HepG2 (cell line): ENCODE data around the gene TFEC.

Experiments used
- AGO1 ChIP-seq: fragments of 200-400 bp; formaldehyde crosslinking; IDR thresholded peaks from 2 replicates; pipeline ENCODE4 v1.6.1; 2017; ENCODE audit warnings: mild to moderate bottlenecking, low read depth, low read length, moderate library complexity; ENCODE audit not compliant: poor library complexity, severe bottlenecking
- MYC ChIP-seq: sonication (generic); formaldehyde crosslinking; IDR thresholded peaks from 2 replicates; pipeline ENCODE4 v1.9.0; 2021; ENCODE audit warnings: missing genetic modification reagents, borderline replicate concordance
- NFE2L1 ChIP-seq: sonication (generic); formaldehyde crosslinking; IDR thresholded peaks from 2 replicates; pipeline ENCODE4 v1.4.0; 2020; ENCODE audit warnings: missing genetic modification reagents, mild to moderate bottlenecking, borderline replicate concordance
- NR2C2 ChIP-seq: sonication (generic); formaldehyde crosslinking; IDR thresholded peaks from 2 replicates; pipeline ENCODE4 v1.4.0; 2020; ENCODE audit warnings: missing genetic modification reagents, mild to moderate bottlenecking, moderate library complexity, borderline replicate concordance
- PAWR ChIP-seq: sonication (generic); formaldehyde crosslinking; IDR thresholded peaks from 2 replicates; pipeline ENCODE4 v1.4.0; 2020; ENCODE audit warnings: missing genetic modification reagents, mild to moderate bottlenecking, borderline replicate concordance
- PHF21A ChIP-seq: sonication (generic); formaldehyde crosslinking; IDR thresholded peaks from 2 replicates; pipeline ENCODE4 v1.5.0; 2020; ENCODE audit warnings: mild to moderate bottlenecking, missing genetic modification reagents
- POLR2A ChIP-seq, 2 experiments: IDR thresholded peaks; 2 replicates each; pipeline ENCODE4 v1.6.1; 2011; ENCODE audit warnings: low read depth in 2 of 2, low read length in 2 of 2, mild to moderate bottlenecking in 1 of 2, moderate library complexity in 1 of 2; ENCODE audit not compliant: insufficient read depth in 1 of 2
- TCF7 ChIP-seq: sonication (generic); IDR thresholded peaks from 2 replicates; pipeline ENCODE4 v1.6.1; 2016; ENCODE audit warnings: antibody characterized with exemption, low read depth
- ZFP82 ChIP-seq: sonication (generic); formaldehyde crosslinking; IDR thresholded peaks from 2 replicates; pipeline ENCODE4 v1.5.1; 2020; ENCODE audit warnings: mild to moderate bottlenecking, missing genetic modification reagents, borderline replicate concordance
- ZSCAN29 ChIP-seq: sonication (generic); formaldehyde crosslinking; conservative IDR thresholded peaks from 2 replicates; pipeline ENCODE4 v1.4.0; 2020; ENCODE audit warnings: mild to moderate bottlenecking, missing genetic modification reagents
- TF ChIP-seq, protein P1 (sequence below): sonication (generic); formaldehyde crosslinking; IDR thresholded peaks from 2 replicates; pipeline ENCODE4 v1.4.0; 2020; ENCODE audit warnings: missing genetic modification reagents, borderline replicate concordance
- TF ChIP-seq, protein P2 (sequence below): sonication (generic); formaldehyde crosslinking; IDR thresholded peaks from 2 replicates; pipeline ENCODE4 v1.5.0; 2020; ENCODE audit warnings: mild to moderate bottlenecking, missing genetic modification reagents, moderate library complexity
- TF ChIP-seq, protein P3 (sequence below): sonication (generic); formaldehyde crosslinking; IDR thresholded peaks from 2 replicates; pipeline ENCODE4 v1.9.0; 2021; ENCODE audit warnings: missing genetic modification reagents, borderline replicate concordance

DNA sequence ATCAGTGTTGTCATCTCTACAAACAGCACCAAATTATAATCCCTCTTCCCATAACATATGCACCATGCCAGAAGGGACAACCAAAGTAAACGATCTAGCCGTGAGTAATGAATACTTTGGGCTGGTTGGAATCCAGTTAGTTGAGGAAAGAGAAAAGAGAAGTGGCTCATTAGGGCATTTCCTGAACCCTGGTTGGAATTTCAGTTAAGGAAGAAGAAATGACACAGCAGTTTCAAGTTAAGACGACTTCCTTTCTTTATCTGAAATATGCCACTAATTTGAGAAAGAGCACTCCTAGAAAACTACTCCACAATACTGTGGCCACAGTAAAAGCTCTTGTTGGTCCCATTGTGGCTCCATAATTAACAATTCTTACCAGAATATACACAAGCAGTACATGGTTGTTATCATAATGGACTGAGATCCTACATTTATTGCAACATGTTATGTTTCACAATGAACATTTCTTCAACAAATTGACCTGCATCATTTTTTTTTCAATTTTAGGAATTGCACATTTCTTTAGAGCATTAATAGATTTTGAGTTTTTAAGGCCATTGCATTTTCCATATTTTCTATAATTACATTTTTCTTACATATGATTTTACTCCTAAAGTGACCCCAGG, at the start of gene TFEC:
- no peak for TF ChIP-seq ZSCAN29 (CRISPR knock-in tag)
- no peak for TF ChIP-seq PAWR (CRISPR knock-in tag)
- TF ChIP-seq, protein P1, sequence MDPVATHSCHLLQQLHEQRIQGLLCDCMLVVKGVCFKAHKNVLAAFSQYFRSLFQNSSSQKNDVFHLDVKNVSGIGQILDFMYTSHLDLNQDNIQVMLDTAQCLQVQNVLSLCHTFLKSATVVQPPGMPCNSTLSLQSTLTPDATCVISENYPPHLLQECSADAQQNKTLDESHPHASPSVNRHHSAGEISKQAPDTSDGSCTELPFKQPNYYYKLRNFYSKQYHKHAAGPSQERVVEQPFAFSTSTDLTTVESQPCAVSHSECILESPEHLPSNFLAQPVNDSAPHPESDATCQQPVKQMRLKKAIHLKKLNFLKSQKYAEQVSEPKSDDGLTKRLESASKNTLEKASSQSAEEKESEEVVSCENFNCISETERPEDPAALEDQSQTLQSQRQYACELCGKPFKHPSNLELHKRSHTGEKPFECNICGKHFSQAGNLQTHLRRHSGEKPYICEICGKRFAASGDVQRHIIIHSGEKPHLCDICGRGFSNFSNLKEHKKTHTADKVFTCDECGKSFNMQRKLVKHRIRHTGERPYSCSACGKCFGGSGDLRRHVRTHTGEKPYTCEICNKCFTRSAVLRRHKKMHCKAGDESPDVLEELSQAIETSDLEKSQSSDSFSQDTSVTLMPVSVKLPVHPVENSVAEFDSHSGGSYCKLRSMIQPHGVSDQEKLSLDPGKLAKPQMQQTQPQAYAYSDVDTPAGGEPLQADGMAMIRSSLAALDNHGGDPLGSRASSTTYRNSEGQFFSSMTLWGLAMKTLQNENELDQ: no peak
- TF ChIP-seq TCF7: no peak
- TF ChIP-seq PHF21A (CRISPR knock-in tag): no peak
- TF ChIP-seq MYC (CRISPR knock-in tag): no peak
- TF ChIP-seq, protein P2, sequence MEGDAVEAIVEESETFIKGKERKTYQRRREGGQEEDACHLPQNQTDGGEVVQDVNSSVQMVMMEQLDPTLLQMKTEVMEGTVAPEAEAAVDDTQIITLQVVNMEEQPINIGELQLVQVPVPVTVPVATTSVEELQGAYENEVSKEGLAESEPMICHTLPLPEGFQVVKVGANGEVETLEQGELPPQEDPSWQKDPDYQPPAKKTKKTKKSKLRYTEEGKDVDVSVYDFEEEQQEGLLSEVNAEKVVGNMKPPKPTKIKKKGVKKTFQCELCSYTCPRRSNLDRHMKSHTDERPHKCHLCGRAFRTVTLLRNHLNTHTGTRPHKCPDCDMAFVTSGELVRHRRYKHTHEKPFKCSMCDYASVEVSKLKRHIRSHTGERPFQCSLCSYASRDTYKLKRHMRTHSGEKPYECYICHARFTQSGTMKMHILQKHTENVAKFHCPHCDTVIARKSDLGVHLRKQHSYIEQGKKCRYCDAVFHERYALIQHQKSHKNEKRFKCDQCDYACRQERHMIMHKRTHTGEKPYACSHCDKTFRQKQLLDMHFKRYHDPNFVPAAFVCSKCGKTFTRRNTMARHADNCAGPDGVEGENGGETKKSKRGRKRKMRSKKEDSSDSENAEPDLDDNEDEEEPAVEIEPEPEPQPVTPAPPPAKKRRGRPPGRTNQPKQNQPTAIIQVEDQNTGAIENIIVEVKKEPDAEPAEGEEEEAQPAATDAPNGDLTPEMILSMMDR (CRISPR knock-in tag): no peak
- no peak for TF ChIP-seq POLR2A (IDR thresholded peaks at IDR 0.05; ENCODE audit: insufficient read depth in 1 of 2, low read depth in 2 of 2, low read length in 2 of 2)
- TF ChIP-seq ZFP82 (CRISPR knock-in tag): no peak
- no peak for TF ChIP-seq NFE2L1 (CRISPR knock-in tag)
- TF ChIP-seq, protein P3, sequence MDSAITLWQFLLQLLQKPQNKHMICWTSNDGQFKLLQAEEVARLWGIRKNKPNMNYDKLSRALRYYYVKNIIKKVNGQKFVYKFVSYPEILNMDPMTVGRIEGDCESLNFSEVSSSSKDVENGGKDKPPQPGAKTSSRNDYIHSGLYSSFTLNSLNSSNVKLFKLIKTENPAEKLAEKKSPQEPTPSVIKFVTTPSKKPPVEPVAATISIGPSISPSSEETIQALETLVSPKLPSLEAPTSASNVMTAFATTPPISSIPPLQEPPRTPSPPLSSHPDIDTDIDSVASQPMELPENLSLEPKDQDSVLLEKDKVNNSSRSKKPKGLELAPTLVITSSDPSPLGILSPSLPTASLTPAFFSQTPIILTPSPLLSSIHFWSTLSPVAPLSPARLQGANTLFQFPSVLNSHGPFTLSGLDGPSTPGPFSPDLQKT (CRISPR knock-in tag): no peak
- TF ChIP-seq AGO1: no peak
- no peak for TF ChIP-seq NR2C2 (CRISPR knock-in tag)
